ENCODE results near the gene RPS6KA2. TPM values are rescaled to one million over a fixed set of nuclear protein-coding genes. Genes with fewer than 3 reads are reported as not detected.

Gene RPS6KA2
- total and polyA plus RNA-seq, 2 donors (not counting 1 experiment from before 2014, with no cell fraction given): 2.2 to 16.0 TPM

- Mint-ChIP-seq H3K27ac (no peak overlapping the region), H3K9me3 (ENCODE audit: insufficient read depth) (no peaks in the 10 kb centered on the region), H3K4me1 (peaks cover 2% of the 10 kb centered on the region), H3K4me3 (no peak overlapping the region), H3K27me3 (peaks cover 9% of the 10 kb centered on the region)
- Histone ChIP-seq H3K36me3 (replicated peaks in 1 of 2; ENCODE audit: control extremely low read depth in 1 of 2, control insufficient read depth in 1 of 2, extremely low read depth in 1 of 2, insufficient read depth in 2 of 2, low read length in 1 of 2) (no peaks in the 10 kb centered on the region), H3K4me3 (ENCODE audit: control extremely low read depth in 1 of 5, extremely low read depth in 1 of 5, insufficient read depth in 1 of 5, low read depth in 2 of 5, low read length in 4 of 5) (no peak overlapping the region), H3K9me3 (ENCODE audit: control extremely low read depth in 1 of 3, control insufficient read depth in 2 of 3, insufficient read depth in 1 of 3, low read length in 2 of 3) (no peaks in the 10 kb centered on the region), H3K9ac (ENCODE audit: low read length) (no peak overlapping the region), H2AFZ (ENCODE audit: insufficient read depth, low read depth, low read length, poor library complexity, severe bottlenecking) (no peak overlapping the region), H3K4me2 (replicated peaks; ENCODE audit: low read depth, low read length, poor library complexity, severe bottlenecking) (no peak overlapping the region), H3K4me1 (ENCODE audit: control insufficient read depth in 2 of 2, insufficient read depth in 2 of 2, low read length in 2 of 2) (no peaks in the 10 kb centered on the region), H4K20me1 (ENCODE audit: control insufficient read depth, insufficient read depth, low read length, poor library complexity, severe bottlenecking) (no peaks in the 10 kb centered on the region), H3K79me2 (ENCODE audit: control insufficient read depth, insufficient read depth, low read length) (no peaks in the 10 kb centered on the region), H3K27me3 (replicated peaks in 1 of 4; ENCODE audit: control extremely low read depth in 1 of 4, control insufficient read depth in 3 of 4, insufficient read depth in 4 of 4, low read length in 3 of 4) (peaks cover 0 to 2% (median 0%) of the 10 kb centered on the region in 4 experiments), H3K27ac (ENCODE audit: low read length in 2 of 2) (no peak overlapping the region)
- ChIA-PET POLR2A (no interaction called here), CTCF (interaction anchor here (0.7 kb wide), 1 partner anchor 19 kb away, joined by 4 read pairs; no protein-coding TSS in a partner anchor)
- DNase-seq (no peak), ATAC-seq (ENCODE audit: low read depth) (no peak)
- no peak for TF ChIP-seq CTCF (IDR thresholded peaks at IDR 0.05)
- no peak for TF ChIP-seq EZH2 (IDR thresholded peaks at IDR 0.05; ENCODE audit: borderline replicate concordance, insufficient read depth, low read depth, low read length, poor library complexity, severe bottlenecking)
- 92% methylated on average over 11 of the region's 14 CpGs for WGBS (ENCODE audit: insufficient coverage)
- intact Hi-C loops (cut with micrococcal nuclease): no loop called here
These were observed 150.9 kb downstream of the RPS6KA2 start for GRCh38 chr6:166476061-166476591.

DNA sequence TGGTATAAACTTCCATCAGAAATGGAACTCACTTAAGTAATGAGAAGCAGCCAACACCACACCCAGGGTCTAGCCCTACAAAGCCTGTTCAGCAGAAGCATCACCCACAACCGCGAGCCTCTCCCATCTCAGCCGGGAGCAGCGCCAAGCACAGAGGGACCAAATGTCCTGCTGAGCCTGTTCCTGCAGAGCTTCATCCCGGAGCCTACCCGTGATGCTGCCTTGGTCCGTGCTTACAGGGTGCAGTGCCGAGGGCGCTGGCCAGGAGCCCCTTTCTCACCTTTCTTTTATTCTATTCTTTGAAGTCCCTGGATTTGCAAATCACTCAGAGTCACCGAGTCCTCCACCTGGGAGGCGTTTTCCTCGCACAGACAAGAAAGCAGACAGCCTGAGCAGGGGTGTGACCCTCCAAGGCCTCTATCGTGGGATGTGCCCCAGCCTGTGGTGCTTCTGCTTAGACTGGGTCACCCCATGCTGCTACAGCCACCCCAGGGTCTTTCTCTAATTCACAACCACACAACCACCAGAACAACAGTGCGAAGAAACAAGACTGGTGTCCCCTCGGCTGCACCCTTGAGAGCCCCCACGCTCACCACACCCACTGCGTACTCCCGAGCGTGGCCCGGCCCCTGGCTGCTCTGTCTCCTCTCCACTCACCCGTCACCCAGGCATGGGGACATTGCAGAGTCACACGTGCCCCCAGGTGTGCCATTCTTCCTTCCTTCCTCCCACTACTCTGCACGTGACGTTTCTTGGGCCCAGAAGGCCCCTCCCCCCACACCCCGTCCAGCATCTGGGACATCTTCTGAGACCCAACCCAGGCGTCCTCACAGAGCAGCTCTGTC lies 152.1 kb downstream of the RPS6KA2 start:
- ChIA-PET POLR2A (no interaction called here), CTCF (interaction anchor here (1.1 kb wide), 1 partner anchor 74 kb away, joined by 3 read pairs; no protein-coding TSS in a partner anchor)
- Histone ChIP-seq H4K20me1 (ENCODE audit: control insufficient read depth, insufficient read depth, low read length, poor library complexity, severe bottlenecking) (no peaks in the 10 kb centered on the region), H3K9ac (ENCODE audit: low read length) (no peak overlapping the region), H3K9me3 (ENCODE audit: control extremely low read depth in 1 of 3, control insufficient read depth in 2 of 3, insufficient read depth in 1 of 3, low read length in 2 of 3) (no peaks in the 10 kb centered on the region), H2AFZ (ENCODE audit: insufficient read depth, low read depth, low read length, poor library complexity, severe bottlenecking) (no peak overlapping the region), H3K4me1 (ENCODE audit: control insufficient read depth in 2 of 2, insufficient read depth in 2 of 2, low read length in 2 of 2) (no peaks in the 10 kb centered on the region), H3K4me3 (ENCODE audit: control extremely low read depth in 1 of 5, extremely low read depth in 1 of 5, insufficient read depth in 1 of 5, low read depth in 2 of 5, low read length in 4 of 5) (no peak overlapping the region), H3K79me2 (ENCODE audit: control insufficient read depth, insufficient read depth, low read length) (no peaks in the 10 kb centered on the region), H3K27me3 (replicated peaks in 1 of 4; ENCODE audit: control extremely low read depth in 1 of 4, control insufficient read depth in 3 of 4, insufficient read depth in 4 of 4, low read length in 3 of 4) (peaks cover 0 to 2% (median 0%) of the 10 kb centered on the region in 4 experiments), H3K27ac (ENCODE audit: low read length in 2 of 2) (no peak overlapping the region), H3K36me3 (replicated peaks in 1 of 2; ENCODE audit: control extremely low read depth in 1 of 2, control insufficient read depth in 1 of 2, extremely low read depth in 1 of 2, insufficient read depth in 2 of 2, low read length in 1 of 2) (no peaks in the 10 kb centered on the region), H3K4me2 (replicated peaks; ENCODE audit: low read depth, low read length, poor library complexity, severe bottlenecking) (no peak overlapping the region)
- Mint-ChIP-seq H3K27ac (no peak overlapping the region), H3K27me3 (peaks cover 9% of the 10 kb centered on the region), H3K4me1 (peaks cover 2% of the 10 kb centered on the region), H3K4me3 (no peak overlapping the region), H3K9me3 (ENCODE audit: insufficient read depth) (no peaks in the 10 kb centered on the region)
- 84% methylated on average over 26 of the region's 26 CpGs for WGBS (ENCODE audit: insufficient coverage)
- TF ChIP-seq CTCF (IDR thresholded peaks at IDR 0.05): no peak
- no peak for TF ChIP-seq EZH2 (IDR thresholded peaks at IDR 0.05; ENCODE audit: borderline replicate concordance, insufficient read depth, low read depth, low read length, poor library complexity, severe bottlenecking)
- intact Hi-C loops (cut with micrococcal nuclease): no loop called here
- ATAC-seq (ENCODE audit: low read depth) (no peak), DNase-seq (no peak)

Measured in B cell (primary cell).